HCT116 (cell line): ENCODE data around the gene WNK2. TPM values are rescaled to one million over a fixed set of nuclear protein-coding genes. Genes with fewer than 3 reads are reported as not detected.

Experiments
- ATAC-seq: fragments of 200-7000 bp; cut with Tn5 transposase; 2 replicates; pipeline ENCODE4 v1.9.1; 2020; ENCODE audit warnings: mild to moderate bottlenecking, moderate library complexity
- BruUV-seq: library from RNA; stranded (reverse); fragments of 400-500 nt; replicated peaks from 2 replicates; lab custom pipeline; 2021; lab: Mats Ljungman, UMichigan
- CTCF ChIA-PET: fragments of 300-600 bp; sonication (Branson Sonifier 250); formaldehyde crosslinking; loops from one replicate; lab custom pipeline; 2021; ENCODE audit warnings: antibody characterized with exemption; lab: Charles Lee
- POLR2A ChIA-PET: fragments of 300-600, 350-600 bp; sonication (Branson Sonifier 250); formaldehyde crosslinking; loops from one replicate; lab custom pipeline; 2021; ENCODE audit warnings: antibody characterized with exemption; lab: Charles Lee
- RAD21 ChIA-PET, 2 experiments: fragments of 300-600 bp; sonication (Branson Sonifier 250); formaldehyde crosslinking; loops; one replicate each; lab custom pipeline; 2023; ENCODE audit warnings: low total read pairs in 2 of 2; ENCODE audit not compliant: uncharacterized antibody in 2 of 2, unreplicated experiment in 2 of 2, low non-redundant PET in 1 of 2; lab: Charles Lee
- DNase-seq: peaks from one replicate; pipeline ENCODE4 v3.0.0-alpha.2; 2010; ENCODE audit warnings: low read depth, low spot score
- H2AFZ ChIP-seq: fragments of 200-600 bp; shearing (Covaris generic), sonication (generic); 2 replicates; pipeline ENCODE4 v1.6.1; 2017; ENCODE audit warnings: low read depth, mixed run types, mixed read lengths, antibody characterized with exemption, low read length; ENCODE audit not compliant: poor library complexity, severe bottlenecking
- H3K27ac ChIP-seq: 2 replicates; pipeline ENCODE4 v1.5.1; 2012; ENCODE audit warnings: low read depth, low read length
- H3K27me3 ChIP-seq: fragments of 200-600 bp; sonication (generic); 2 replicates; pipeline ENCODE4 v1.6.1; 2016; ENCODE audit warnings: mixed run types, low read length, mixed read lengths; ENCODE audit not compliant: insufficient read depth
- H3K36me3 ChIP-seq, 2 experiments: fragments of 200-500 bp in 1 of 2; fragments of 200-600 bp in 1 of 2; sonication (Bioruptor generic) in 1 of 2; sonication (generic) in 1 of 2; 2 replicates each; pipeline versions ENCODE4 v1.5.1 to v1.6.1; 2014 to 2016; ENCODE audit warnings: low read length in 2 of 2, inconsistent platforms in 1 of 2, mixed read lengths in 1 of 2, mixed run types in 1 of 2; ENCODE audit not compliant: insufficient read depth in 2 of 2, control insufficient read depth in 1 of 2
- H3K4me1 ChIP-seq, 2 experiments: fragments of 200-600 bp in 1 of 2; sonication (generic) in 1 of 2; 2 replicates each; pipeline versions ENCODE4 v1.5.1 to v1.6.1; 2012 to 2017; ENCODE audit warnings: low read length in 2 of 2, inconsistent platforms in 1 of 2, mild to moderate bottlenecking in 1 of 2, mixed read lengths in 1 of 2, mixed run types in 1 of 2, moderate library complexity in 1 of 2; ENCODE audit not compliant: insufficient read depth in 2 of 2, control insufficient read depth in 1 of 2
- H3K4me2 ChIP-seq: fragments of 200-600 bp; sonication (generic); 2 replicates; pipeline ENCODE4 v1.6.1; 2017; ENCODE audit warnings: mixed run types, low read length, mixed read lengths
- H3K4me3 ChIP-seq, 2 experiments: fragments of 200-600 bp in 1 of 2; sonication (generic) in 1 of 2; replicated peaks in 1 of 2; 2 replicates each; pipeline ENCODE4 v1.5.1; 2011 to 2016; ENCODE audit warnings: low read length in 2 of 2, control low read depth in 1 of 2, low read depth in 1 of 2, mild to moderate bottlenecking in 1 of 2, mixed read lengths in 1 of 2, mixed run types in 1 of 2
- H3K79me2 ChIP-seq: fragments of 200-600 bp; sonication (generic); 2 replicates; pipeline ENCODE4 v1.6.1; 2017; ENCODE audit warnings: mild to moderate bottlenecking, mixed run types, low read length, moderate library complexity, mixed read lengths; ENCODE audit not compliant: insufficient read depth
- H3K9ac ChIP-seq: fragments of 200-600 bp; sonication (generic); 2 replicates; pipeline ENCODE4 v1.6.1; 2016; ENCODE audit warnings: low read length, mixed read lengths
- H3K9me2 ChIP-seq: fragments of 200-600 bp; sonication (generic), shearing (Covaris generic); 2 replicates; pipeline ENCODE4 v1.6.1; 2017; ENCODE audit warnings: mixed run types, mild to moderate bottlenecking, moderate library complexity; ENCODE audit not compliant: insufficient read depth
- H3K9me3 ChIP-seq, 2 experiments: fragments of 200-500 bp in 1 of 2; fragments of 200-600 bp in 1 of 2; sonication (Bioruptor generic) in 1 of 2; sonication (generic) in 1 of 2; 2 replicates each; pipeline ENCODE4 v1.6.1; 2014 to 2017; ENCODE audit warnings: low read length in 2 of 2, mixed read lengths in 2 of 2, inconsistent platforms in 1 of 2, low read depth in 1 of 2, mild to moderate bottlenecking in 1 of 2, mixed run types in 1 of 2, moderate library complexity in 1 of 2; ENCODE audit not compliant: control insufficient read depth in 1 of 2, insufficient read depth in 1 of 2
- H4K20me1 ChIP-seq: fragments of 200-600 bp; sonication (generic), shearing (Covaris generic); 2 replicates; pipeline ENCODE4 v1.6.1; 2017; ENCODE audit warnings: mixed run types, mild to moderate bottlenecking, moderate library complexity; ENCODE audit not compliant: insufficient read depth
- CEBPB ChIP-seq: IDR thresholded peaks from 2 replicates; pipeline ENCODE4 v1.6.1; 2012; ENCODE audit warnings: low read depth
- EZH2phosphoT487 ChIP-seq: fragments of 200-600 bp; IDR thresholded peaks from 2 replicates; pipeline ENCODE4 v1.6.1; 2018; ENCODE audit warnings: antibody characterized with exemption, borderline replicate concordance
- FOSL1 ChIP-seq: IDR thresholded peaks from 2 replicates; pipeline ENCODE4 v1.6.1; 2012; ENCODE audit warnings: low read depth
- JUND ChIP-seq: IDR thresholded peaks from 2 replicates; pipeline ENCODE4 v1.6.1; 2012
- RAD21 ChIP-seq: IDR thresholded peaks from 2 replicates; pipeline ENCODE4 v1.6.1; 2012; ENCODE audit warnings: low read depth, mild to moderate bottlenecking
- intact Hi-C: fragments of 100-400 bp; cut with micrococcal nuclease; formaldehyde crosslinking; loops from 2 replicates; pipeline ENCODE4 v1.10.0; 2022
- total RNA-seq: library from RNA; stranded (reverse); gene quantifications from one replicate; pipeline ENCODE4 v1.2.1, GENCODE V29; 2021; ENCODE audit not compliant: unreplicated experiment

WNK2 gene
- total RNA-seq, 1 experiment from 2014 or later: 24.4 TPM

- Histone ChIP-seq H3K9me3 (no peaks in the 10 kb centered on the region), H3K4me2 (no peak overlapping the region), H3K9me2 (no peaks in the 10 kb centered on the region), H3K27ac (no peak overlapping the region), H3K27me3 (no peaks in the 10 kb centered on the region), H3K9ac (no peak overlapping the region), H3K4me1 (no peaks in the 10 kb centered on the region), H4K20me1 (no peaks in the 10 kb centered on the region), H2AFZ (no peak overlapping the region), H3K4me3 (no peak overlapping the region), H3K36me3 (no peaks in the 10 kb centered on the region; a peak in 1 of 4 replicates), H3K79me2 (no peaks in the 10 kb centered on the region)
- no peak for DNase-seq
- CTCF ChIA-PET: interaction anchor here (1.2 to 1.8 kb wide), 3 partner anchors 27 to 147 kb away, joined by 3 to 10 read pairs (median 3); no protein-coding TSS in a partner anchor
- POLR2A ChIA-PET: no interaction called here
- no TSS peak for BruUV-seq
- no peak for ATAC-seq
- no peak for TF ChIP-seq CEBPB
- no peak for TF ChIP-seq EZH2phosphoT487
- TF ChIP-seq JUND: no peak
- TF ChIP-seq FOSL1: no peak
- RAD21 ChIA-PET: no interaction called here
- intact Hi-C loops: loop anchor here (10.0 kb wide), 1 partner anchor 263 kb away; no protein-coding TSS in a partner anchor
Observed at GRCh38 chr9:93301291-93301811, 117.4 kb downstream of the WNK2 start.

GRCh38 chr9:93301911-93302541 lies 118.1 kb downstream of the WNK2 start:
- Histone ChIP-seq H3K9ac (no peak overlapping the region), H3K27ac (no peak overlapping the region), H3K9me2 (no peaks in the 10 kb centered on the region), H4K20me1 (no peaks in the 10 kb centered on the region), H3K36me3 (no peaks in the 10 kb centered on the region; a peak in 1 of 4 replicates), H3K4me3 (no peak overlapping the region), H3K4me2 (no peak overlapping the region), H3K79me2 (no peaks in the 10 kb centered on the region), H3K9me3 (no peaks in the 10 kb centered on the region), H2AFZ (no peak overlapping the region), H3K27me3 (no peaks in the 10 kb centered on the region), H3K4me1 (no peaks in the 10 kb centered on the region)
- no peak for TF ChIP-seq RAD21
- RAD21 ChIA-PET: interaction anchor here (0.9 to 1.2 kb wide), 3 partner anchors 143 to 265 kb away, joined by 3 to 7 read pairs (median 3); no protein-coding TSS in a partner anchor
- CTCF ChIA-PET: interaction anchor here (0.5 to 1.9 kb wide), 13 partner anchors 10 to 298 kb away, joined by 3 to 13 read pairs (median 6); no protein-coding TSS in a partner anchor
- intact Hi-C loops: loop anchor here (1.0 to 10.0 kb wide), 2 partner anchors 142 to 263 kb away; no protein-coding TSS in a partner anchor
- ATAC-seq (0 out of 2 replicates have a peak, but pooled peaks have one; percentile 4), DNase-seq (no peak)
- no TSS peak for BruUV-seq
- POLR2A ChIA-PET: no interaction called here
